ENCODE data around the gene LMTK3.

DNA sequence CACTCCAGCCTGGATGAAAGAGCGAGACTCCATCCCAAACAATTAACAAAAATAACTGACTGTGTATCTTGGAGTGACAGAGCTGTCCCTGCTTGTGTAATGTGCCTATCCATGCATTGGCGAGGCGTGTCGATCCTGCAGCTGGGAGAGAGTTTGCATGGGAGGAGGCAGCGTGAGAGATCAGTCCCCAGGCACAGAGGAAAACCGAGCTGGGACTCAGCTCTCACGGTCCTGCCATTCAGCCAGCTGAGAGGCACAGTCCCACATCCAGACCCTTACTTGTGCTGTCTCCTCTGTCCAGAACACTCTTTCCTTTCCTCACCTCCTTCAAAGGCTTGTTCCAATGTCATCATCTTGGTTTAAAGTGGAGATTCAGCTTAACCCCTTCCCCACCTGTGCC, 28.5 kb upstream of the LMTK3 start:
- TF ChIP-seq POLR2A (IDR thresholded peaks at IDR 0.05; ENCODE audit: insufficient read depth in 1 of 2, low read depth in 2 of 2, low read length in 2 of 2), result no peak
- no peak for TF ChIP-seq NRL (CRISPR knock-in tag; IDR thresholded peaks at IDR 0.05; ENCODE audit: borderline replicate concordance)

Data from HepG2 (cell line).